AG20443 (cell line): ENCODE measurements around the gene LPIN2.

ENCODE experiments used
- DNase-seq: peaks from one replicate; pipeline ENCODE4 v3.0.0; 2012; ENCODE audit warnings: low spot score, mixed read lengths

LPIN2 gene

GRCh38 chr18:2979871-2980790 is 32.8 kb downstream of the LPIN2 start:
- no peak for DNase-seq

GRCh38 chr18:2979129-2979528 is 33.8 kb downstream of the LPIN2 start:
- DNase-seq, result no peak

- DNase-seq, result peak; percentile 58
Observed at GRCh38 chr18:2978661-2979106, 34.3 kb downstream of the LPIN2 start.

- DNase-seq, result no peak
Observed at GRCh38 chr18:2978208-2978607, 34.7 kb downstream of the LPIN2 start.

- no peak for DNase-seq
Observed at GRCh38 chr18:2976218-2977132, 36.5 kb downstream of the LPIN2 start.

- no peak for DNase-seq
Observed at GRCh38 chr18:2974731-2975130, 38.2 kb downstream of the LPIN2 start.

GRCh38 chr18:2971741-2972552 is 41.0 kb downstream of the LPIN2 start:
- no peak for DNase-seq

- DNase-seq, result no peak
Observed at GRCh38 chr18:2970772-2971659, 41.9 kb downstream of the LPIN2 start.

- no peak for DNase-seq
Observed at GRCh38 chr18:2970344-2970743, 42.6 kb downstream of the LPIN2 start.

GRCh38 chr18:2969695-2970094 is 43.2 kb downstream of the LPIN2 start:
- DNase-seq, result no peak

GRCh38 chr18:2968606-2969005 is 44.3 kb downstream of the LPIN2 start:
- no peak for DNase-seq

- DNase-seq, result no peak
Observed at GRCh38 chr18:2967820-2968219, 45.1 kb downstream of the LPIN2 start.

GRCh38 chr18:2967357-2967756 is 45.6 kb downstream of the LPIN2 start:
- no peak for DNase-seq

GRCh38 chr18:2966560-2966959 is 46.4 kb downstream of the LPIN2 start:
- DNase-seq, result no peak

GRCh38 chr18:2965797-2966196 is 47.1 kb downstream of the LPIN2 start:
- DNase-seq, result no peak

GRCh38 chr18:2964361-2965010 is 48.5 kb downstream of the LPIN2 start:
- no peak for DNase-seq
